Measurements from ENCODE around the gene TCIRG1.

TCIRG1 gene

GRCh38 chr11:68017980-68018729 lies 20.7 kb upstream of the TCIRG1 start:
- Histone ChIP-seq H3K4me3 (no peak overlapping the region), H3K27ac (no peak overlapping the region)
- TF ChIP-seq CTCF (IDR thresholded peaks at IDR 0.05), result no peak
- DNase-seq (ENCODE audit: low spot score), result no peak

- no peak overlapping the region for H3K4me3 ChIP-seq
- no peak for DNase-seq (ENCODE audit: low spot score)
- no peak overlapping the region for H3K27ac ChIP-seq
- TF ChIP-seq CTCF (IDR thresholded peaks at IDR 0.05), result no peak
These were observed 20.1 kb upstream of the TCIRG1 start for GRCh38 chr11:68018730-68019190.

GRCh38 chr11:68019486-68019885 lies 19.3 kb upstream of the TCIRG1 start:
- TF ChIP-seq CTCF (IDR thresholded peaks at IDR 0.05), result no peak
- H3K27ac ChIP-seq, result no peak overlapping the region
- H3K4me3 ChIP-seq, result no peak overlapping the region
- no peak for DNase-seq (ENCODE audit: low spot score)

- no peak for TF ChIP-seq CTCF (IDR thresholded peaks at IDR 0.05)
- no peak overlapping the region for H3K4me3 ChIP-seq
- H3K27ac ChIP-seq, result no peak overlapping the region
- DNase-seq (ENCODE audit: low spot score), result no peak
These were observed 18.2 kb upstream of the TCIRG1 start for GRCh38 chr11:68020575-68020974.

GRCh38 chr11:68021167-68021787 lies 17.5 kb upstream of the TCIRG1 start:
- no peak overlapping the region for H3K4me3 ChIP-seq
- H3K27ac ChIP-seq, result no peak overlapping the region
- TF ChIP-seq CTCF (IDR thresholded peaks at IDR 0.05), result no peak
- no peak for DNase-seq (ENCODE audit: low spot score)

GRCh38 chr11:68022531-68022930 lies 16.3 kb upstream of the TCIRG1 start:
- Histone ChIP-seq H3K4me3 (no peak overlapping the region), H3K27ac (no peak overlapping the region)
- TF ChIP-seq CTCF (IDR thresholded peaks at IDR 0.05), result no peak
- DNase-seq (ENCODE audit: low spot score), result no peak

- DNase-seq (ENCODE audit: low spot score), result no peak
- Histone ChIP-seq H3K27ac (no peak overlapping the region), H3K4me3 (no peak overlapping the region)
- no peak for TF ChIP-seq CTCF (IDR thresholded peaks at IDR 0.05)
These were observed 14.3 kb upstream of the TCIRG1 start for GRCh38 chr11:68024508-68024907.
